Measurements from ENCODE around the gene CRYBA2. TPM values are rescaled to one million over a fixed set of nuclear protein-coding genes. Genes with fewer than 3 reads are reported as not detected.

The CRYBA2 gene
- total RNA-seq, 1 experiment from 2014 or later: not detected

- DNase-seq (ENCODE audit: low read depth, low spot score): peak; percentile 46
- H3K27me3 ChIP-seq (ENCODE audit: control insufficient read depth, insufficient read depth, low read length): no peaks in the 10 kb centered on the region; the same call in 1 of the 2 replicates
Observed at GRCh38 chr2:218959141-218959731, 34.0 kb downstream of the CRYBA2 start, which contains the start of gene CDK5R2. TSS of gene CDK5R2 (plus strand) at chr2:218959666. CDS start at chr2:218959821, 155 bp downstream.

GRCh38 chr2:218958276-218958675 lies 34.9 kb downstream of the CRYBA2 start:
- intact Hi-C loops (cut with micrococcal nuclease; ENCODE audit: unreplicated experiment) (no loop called here), in situ Hi-C loops (cut with HindIII; ENCODE audit: low pct_unique_long_range_greater_than_20kb, low sequenced_read_pairs) (no loop called here)
- no peaks in the 10 kb centered on the region; the same call in 1 of the 2 replicates for H3K27me3 ChIP-seq (ENCODE audit: control insufficient read depth, insufficient read depth, low read length)
- TF ChIP-seq SIN3A (IDR thresholded peaks at IDR 0.05; ENCODE audit: borderline replicate concordance, insufficient read depth, low read depth, low read length) (no peak), CTCF (IDR thresholded peaks at IDR 0.05) (no peak), POLR2AphosphoS5 (IDR thresholded peaks at IDR 0.05; ENCODE audit: low read depth, low read length) (no peak), TCF7L2 (IDR thresholded peaks at IDR 0.05; ENCODE audit: low read depth, low read length) (no peak), REST (IDR thresholded peaks at IDR 0.05; ENCODE audit: insufficient read depth in 1 of 2, low read depth in 2 of 2, low read length in 1 of 2) (no peak)
- POLR2A ChIA-PET: no interaction called here
- H3K36me3 ChIP-seq (ENCODE audit: control insufficient read depth, insufficient read depth, low read length): no peaks in the 10 kb centered on the region
- H3K4me3 ChIP-seq (ENCODE audit: low read depth in 2 of 2, low read length in 2 of 2): no peak overlapping the region
- H3K27ac ChIP-seq (ENCODE audit: low read length): no peak overlapping the region
- H3K9me3 ChIP-seq (ENCODE audit: control insufficient read depth, insufficient read depth, low read depth, low read length): no peaks in the 10 kb centered on the region
- no peak for ATAC-seq
- DNase-seq (ENCODE audit: low read depth, low spot score): no peak
- CTCF ChIA-PET: interaction anchor here (1.2 kb wide), 1 partner anchor 44 kb away, joined by 4 read pairs; no protein-coding TSS in a partner anchor
- BruUV-seq (replicated peaks): no TSS peak
- 0 out of 2 replicates have a peak, but pooled peaks cover 4% of the 10 kb centered on the region for H3K4me1 ChIP-seq (ENCODE audit: control insufficient read depth, insufficient read depth, low read length)

More at GRCh38 chr2:218959141-218959731, 34.0 kb downstream of the CRYBA2 start, which contains the start of gene CDK5R2:
- CTCF ChIA-PET: interaction anchor here (0.5 to 1.2 kb wide), 5 partner anchors 21 to 160 kb away, joined by 3 to 8 read pairs (median 5); no protein-coding TSS in a partner anchor
- Histone ChIP-seq H3K36me3 (ENCODE audit: control insufficient read depth, insufficient read depth, low read length) (no peaks in the 10 kb centered on the region), H3K27ac (ENCODE audit: low read length) (peak within 1 kb of the TSS; percentile 73), H3K4me3 (ENCODE audit: low read depth in 2 of 2, low read length in 2 of 2) (peak within 1 kb of the TSS; percentile 62 to 65), H3K4me1 (ENCODE audit: control insufficient read depth, insufficient read depth, low read length) (0 out of 2 replicates have a peak, but pooled peaks cover 4% of the 10 kb centered on the region), H3K9me3 (ENCODE audit: control insufficient read depth, insufficient read depth, low read depth, low read length) (no peaks in the 10 kb centered on the region)
- peak; percentile 97 for ATAC-seq
- POLR2A ChIA-PET: no interaction called here
- in situ Hi-C loops (cut with HindIII; ENCODE audit: low pct_unique_long_range_greater_than_20kb, low sequenced_read_pairs): no loop called here
- TF ChIP-seq CTCF (IDR thresholded peaks at IDR 0.05) (no peak), TCF7L2 (IDR thresholded peaks at IDR 0.05; ENCODE audit: low read depth, low read length) (no peak), REST (IDR thresholded peaks at IDR 0.05; ENCODE audit: insufficient read depth in 1 of 2, low read depth in 2 of 2, low read length in 1 of 2) (no peak), SIN3A (IDR thresholded peaks at IDR 0.05; ENCODE audit: borderline replicate concordance, insufficient read depth, low read depth, low read length) (no peak)
- intact Hi-C loops (cut with micrococcal nuclease; ENCODE audit: unreplicated experiment): no loop called here
- no TSS peak for BruUV-seq (replicated peaks)
